GM20000 (cell line): ENCODE measurements around the gene NOS1AP.
"Not testable (repeated sequence)": the region's sequence is repeated elsewhere in the genome, so short reads cannot be mapped to it uniquely, and the experiment has no call there.

Source experiments
- DNase-seq: peaks from one replicate; pipeline ENCODE4 v3.0.0; 2012; ENCODE audit warnings: low spot score
- TF ChIP-seq, protein P1 (sequence below): IDR thresholded peaks from 2 replicates; pipeline ENCODE4 v1.5.1; 2012; ENCODE audit warnings: mild to moderate bottlenecking, control low read depth; ENCODE audit errors: extremely low read depth, missing control alignments

NOS1AP gene

GRCh38 chr1:162351246-162351842 is 281.9 kb downstream of the NOS1AP start:
- TF ChIP-seq, protein P1, sequence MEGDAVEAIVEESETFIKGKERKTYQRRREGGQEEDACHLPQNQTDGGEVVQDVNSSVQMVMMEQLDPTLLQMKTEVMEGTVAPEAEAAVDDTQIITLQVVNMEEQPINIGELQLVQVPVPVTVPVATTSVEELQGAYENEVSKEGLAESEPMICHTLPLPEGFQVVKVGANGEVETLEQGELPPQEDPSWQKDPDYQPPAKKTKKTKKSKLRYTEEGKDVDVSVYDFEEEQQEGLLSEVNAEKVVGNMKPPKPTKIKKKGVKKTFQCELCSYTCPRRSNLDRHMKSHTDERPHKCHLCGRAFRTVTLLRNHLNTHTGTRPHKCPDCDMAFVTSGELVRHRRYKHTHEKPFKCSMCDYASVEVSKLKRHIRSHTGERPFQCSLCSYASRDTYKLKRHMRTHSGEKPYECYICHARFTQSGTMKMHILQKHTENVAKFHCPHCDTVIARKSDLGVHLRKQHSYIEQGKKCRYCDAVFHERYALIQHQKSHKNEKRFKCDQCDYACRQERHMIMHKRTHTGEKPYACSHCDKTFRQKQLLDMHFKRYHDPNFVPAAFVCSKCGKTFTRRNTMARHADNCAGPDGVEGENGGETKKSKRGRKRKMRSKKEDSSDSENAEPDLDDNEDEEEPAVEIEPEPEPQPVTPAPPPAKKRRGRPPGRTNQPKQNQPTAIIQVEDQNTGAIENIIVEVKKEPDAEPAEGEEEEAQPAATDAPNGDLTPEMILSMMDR: no peak
- no peak for DNase-seq

DNA sequence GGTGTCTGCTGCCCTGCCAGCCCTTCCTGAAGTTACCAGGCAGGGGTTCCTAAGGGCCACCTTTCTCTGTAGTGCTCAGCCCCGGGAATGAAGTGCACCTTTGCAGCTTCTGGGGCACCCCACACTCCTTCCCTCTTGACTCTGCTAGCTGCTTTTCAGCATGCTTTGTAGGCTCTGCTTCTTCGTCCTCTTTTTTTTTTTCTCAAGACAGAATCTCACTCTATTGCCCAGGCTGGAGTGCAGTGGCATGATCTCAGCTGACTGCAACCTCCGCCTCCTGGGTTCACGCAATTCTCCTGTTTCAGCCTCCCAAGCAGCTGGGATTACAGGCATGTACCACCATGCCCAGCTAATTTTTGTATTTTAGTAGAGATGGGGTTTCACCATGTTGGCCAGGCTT is 282.4 kb downstream of the NOS1AP start:
- DNase-seq: not testable (repeated sequence)

GRCh38 chr1:162353078-162353477 is 283.6 kb downstream of the NOS1AP start:
- TF ChIP-seq, protein P1: no peak
- DNase-seq: no peak

GRCh38 chr1:162353702-162354101 is 284.2 kb downstream of the NOS1AP start:
- no peak for DNase-seq

GRCh38 chr1:162357681-162358266 is 288.3 kb downstream of the NOS1AP start:
- DNase-seq: peak; percentile 60
- TF ChIP-seq, protein P1: peak; percentile 42

More at GRCh38 chr1:162353702-162354101, 284.2 kb downstream of the NOS1AP start:
- TF ChIP-seq, protein P1: no peak

DNA sequence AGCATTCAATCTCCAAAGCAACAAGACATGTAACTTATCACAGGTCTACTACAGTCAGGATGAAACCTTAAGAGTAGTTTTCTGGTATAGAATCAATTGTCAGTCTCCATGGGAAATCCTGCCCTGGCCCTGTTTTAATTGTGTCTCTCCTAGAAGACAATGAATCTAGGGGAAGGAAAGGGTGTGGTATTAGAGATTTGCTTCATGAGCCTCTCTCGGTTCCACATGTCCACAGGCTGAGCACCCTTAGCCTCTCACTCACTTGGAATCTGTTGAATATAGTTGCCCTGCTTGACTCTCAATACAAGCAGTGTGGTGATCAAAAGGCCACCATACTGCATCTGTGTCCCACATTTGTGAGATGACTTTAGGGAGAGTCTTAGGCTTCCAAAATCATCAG is 289.4 kb downstream of the NOS1AP start:
- TF ChIP-seq, protein P1: no peak
- DNase-seq: no peak

GRCh38 chr1:162359523-162360236 is 290.2 kb downstream of the NOS1AP start:
- DNase-seq: no peak
- TF ChIP-seq, protein P1: no peak
